WTC11 (cell line): ENCODE results near the gene PDE6B. TPM values are rescaled to one million over a fixed set of nuclear protein-coding genes. Genes with fewer than 3 reads are reported as not detected.

Experiments used
- ATAC-seq: fragments of 200-7000 bp; cut with Tn5 transposase; 2 replicates; pipeline ENCODE4 v1.10.0; 2021; ENCODE audit warnings: mild to moderate bottlenecking, moderate library complexity
- CTCF ChIA-PET: fragments of 300-600 bp; sonication (Branson Sonifier 250); formaldehyde crosslinking; loops from one replicate; lab custom pipeline; 2021; ENCODE audit warnings: antibody characterized with exemption; lab: Charles Lee
- POLR2A ChIA-PET: fragments of 350-600 bp; sonication (Branson Sonifier 250); formaldehyde crosslinking; loops from one replicate; lab custom pipeline; 2021; ENCODE audit warnings: antibody characterized with exemption; lab: Charles Lee
- DNase-seq: peaks from one replicate; pipeline ENCODE4 v3.0.0; 2021; ENCODE audit warnings: low spot score
- H3K27ac Mint-ChIP-seq: 2 replicates; pipeline ENCODE4 v1.8.0; 2021; ENCODE audit warnings: mixed read lengths
- H3K27me3 Mint-ChIP-seq: 2 replicates; pipeline ENCODE4 v1.8.0; 2021; ENCODE audit warnings: low read depth, mild to moderate bottlenecking, moderate library complexity, mixed read lengths
- H3K36me3 Mint-ChIP-seq: 2 replicates; pipeline ENCODE4 v1.8.0; 2021; ENCODE audit warnings: mixed read lengths
- H3K4me1 Mint-ChIP-seq: 2 replicates; pipeline ENCODE4 v1.8.0; 2022; ENCODE audit warnings: mixed read lengths
- H3K4me3 Mint-ChIP-seq: 2 replicates; pipeline ENCODE4 v1.8.0; 2021; ENCODE audit warnings: mild to moderate bottlenecking, moderate library complexity, mixed read lengths
- H3K9me3 Mint-ChIP-seq: 2 replicates; pipeline ENCODE4 v1.8.0; 2021; ENCODE audit warnings: mixed read lengths
- ATF1 ChIP-seq: sonication (generic); formaldehyde crosslinking; IDR thresholded peaks from 2 replicates; pipeline ENCODE4 v1.8.1; 2023; ENCODE audit warnings: mild to moderate bottlenecking, moderate library complexity, missing genetic modification reagents
- ATF2 ChIP-seq: sonication (generic); formaldehyde crosslinking; IDR thresholded peaks from 2 replicates; pipeline ENCODE4 v1.8.1; 2022; ENCODE audit warnings: low read depth, missing genetic modification reagents, borderline replicate concordance
- ATF3 ChIP-seq: sonication (generic); formaldehyde crosslinking; conservative IDR thresholded peaks from 2 replicates; pipeline ENCODE4 v1.8.1; 2022; ENCODE audit warnings: mild to moderate bottlenecking, missing genetic modification reagents
- ATF6 ChIP-seq: sonication (generic); formaldehyde crosslinking; IDR thresholded peaks from 2 replicates; pipeline ENCODE4 v1.8.1; 2023; ENCODE audit warnings: mild to moderate bottlenecking, missing genetic modification reagents
- FOXJ3 ChIP-seq: sonication (generic); formaldehyde crosslinking; IDR thresholded peaks from 2 replicates; pipeline ENCODE4 v1.9.0; 2021; ENCODE audit warnings: missing genetic modification reagents, mild to moderate bottlenecking, borderline replicate concordance
- MLX ChIP-seq: sonication (generic); formaldehyde crosslinking; IDR thresholded peaks from 2 replicates; pipeline ENCODE4 v1.8.1; 2023; ENCODE audit warnings: mild to moderate bottlenecking, missing genetic modification reagents, moderate library complexity
- NR1H2 ChIP-seq: sonication (generic); formaldehyde crosslinking; IDR thresholded peaks from 2 replicates; pipeline ENCODE4 v1.9.0; 2021; ENCODE audit warnings: mild to moderate bottlenecking, moderate library complexity, missing genetic modification reagents
- SMAD4 ChIP-seq: sonication (generic); formaldehyde crosslinking; IDR thresholded peaks from 2 replicates; pipeline ENCODE4 v1.8.0; 2022; ENCODE audit warnings: mild to moderate bottlenecking, missing genetic modification reagents
- SP1 ChIP-seq: sonication (generic); formaldehyde crosslinking; conservative IDR thresholded peaks from 2 replicates; pipeline ENCODE4 v1.8.1; 2022; ENCODE audit warnings: missing genetic modification reagents
- TP53 ChIP-seq: sonication (generic); formaldehyde crosslinking; IDR thresholded peaks from 2 replicates; pipeline ENCODE4 v1.8.1; 2023; ENCODE audit warnings: mild to moderate bottlenecking, missing genetic modification reagents
- total RNA-seq: library from RNA; stranded (reverse); gene quantifications from 3 replicates; pipeline ENCODE4 v1.2.3, GENCODE V29; 2021
- TF ChIP-seq, protein P1 (sequence below): sonication (generic); formaldehyde crosslinking; IDR thresholded peaks from 2 replicates; pipeline ENCODE4 v1.8.1; 2023; ENCODE audit warnings: mild to moderate bottlenecking, missing genetic modification reagents
- TF ChIP-seq, protein P2 (sequence below): sonication (generic); formaldehyde crosslinking; IDR thresholded peaks from 2 replicates; pipeline ENCODE4 v1.8.0; 2022; ENCODE audit warnings: mild to moderate bottlenecking, missing genetic modification reagents
- TF ChIP-seq, protein P3 (sequence below): sonication (generic); formaldehyde crosslinking; IDR thresholded peaks from 2 replicates; pipeline ENCODE4 v1.8.0; 2022; ENCODE audit warnings: mild to moderate bottlenecking, missing genetic modification reagents
- TF ChIP-seq, protein P4 (sequence below): sonication (generic); formaldehyde crosslinking; IDR thresholded peaks from 2 replicates; pipeline ENCODE4 v1.8.1; 2022; ENCODE audit warnings: mild to moderate bottlenecking, moderate library complexity, missing genetic modification reagents

The PDE6B gene
- total RNA-seq, 1 experiment from 2014 or later: 7.1 TPM

- Mint-ChIP-seq H3K9me3 (peaks cover 18% of the 10 kb centered on the region), H3K36me3 (peaks cover 6% of the 10 kb centered on the region; the same call in 1 of the 2 replicates), H3K4me3 (no peak overlapping the region)
- no peak for ATAC-seq
- POLR2A ChIA-PET: no interaction called here
- no peak for DNase-seq
- TF ChIP-seq, protein P1, sequence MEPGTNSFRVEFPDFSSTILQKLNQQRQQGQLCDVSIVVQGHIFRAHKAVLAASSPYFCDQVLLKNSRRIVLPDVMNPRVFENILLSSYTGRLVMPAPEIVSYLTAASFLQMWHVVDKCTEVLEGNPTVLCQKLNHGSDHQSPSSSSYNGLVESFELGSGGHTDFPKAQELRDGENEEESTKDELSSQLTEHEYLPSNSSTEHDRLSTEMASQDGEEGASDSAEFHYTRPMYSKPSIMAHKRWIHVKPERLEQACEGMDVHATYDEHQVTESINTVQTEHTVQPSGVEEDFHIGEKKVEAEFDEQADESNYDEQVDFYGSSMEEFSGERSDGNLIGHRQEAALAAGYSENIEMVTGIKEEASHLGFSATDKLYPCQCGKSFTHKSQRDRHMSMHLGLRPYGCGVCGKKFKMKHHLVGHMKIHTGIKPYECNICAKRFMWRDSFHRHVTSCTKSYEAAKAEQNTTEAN: no peak
- no peak for TF ChIP-seq FOXJ3 (CRISPR knock-in tag)
- TF ChIP-seq, all 79 proteins: peak for 0
- Mint-ChIP-seq H3K27ac (no peak overlapping the region), H3K27me3 (peaks cover 7% of the 10 kb centered on the region), H3K4me1 (peaks cover 10% of the 10 kb centered on the region)
- CTCF ChIA-PET: interaction anchor here (1.0 kb wide), 1 partner anchor 25 kb away, joined by 3 read pairs; no protein-coding TSS in a partner anchor
Observed at GRCh38 chr4:627347-628125, 2.2 kb downstream of the PDE6B start.

DNA sequence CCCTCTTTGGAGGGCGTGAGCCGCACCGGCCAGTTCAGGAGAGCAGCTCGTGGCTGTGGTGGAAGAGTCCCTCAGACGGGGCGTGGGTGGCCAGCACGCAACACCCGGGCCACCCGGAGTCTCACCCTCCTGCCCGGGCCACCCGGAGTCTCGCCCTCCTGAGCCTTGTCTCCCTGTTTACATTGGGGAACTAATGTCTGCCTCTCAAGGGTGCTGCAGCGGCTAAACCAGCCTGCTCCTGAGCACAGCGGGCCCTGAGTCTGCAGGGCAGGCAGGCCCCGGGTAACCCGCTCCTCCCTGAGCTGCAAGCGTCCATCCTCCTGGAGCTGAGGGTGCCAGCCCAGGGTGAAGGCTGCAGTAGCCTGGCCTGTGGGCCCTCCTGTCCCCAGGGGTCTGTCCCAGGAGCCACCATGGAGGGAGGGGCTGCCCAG lies 3.0 kb downstream of the PDE6B start:
- no peak for DNase-seq
- H3K9me3 Mint-ChIP-seq: peaks cover 22% of the 10 kb centered on the region
- H3K27ac Mint-ChIP-seq: no peak overlapping the region
- H3K36me3 Mint-ChIP-seq: peaks cover 6% of the 10 kb centered on the region; the same call in 1 of the 2 replicates
- TF ChIP-seq ATF1 (CRISPR knock-in tag) (no peak), ATF6 (no peak)
- H3K4me1 Mint-ChIP-seq: peaks cover 10% of the 10 kb centered on the region
- H3K27me3 Mint-ChIP-seq: peaks cover 7% of the 10 kb centered on the region
- CTCF ChIA-PET: no interaction called here
- no peak overlapping the region for H3K4me3 Mint-ChIP-seq
- POLR2A ChIA-PET: no interaction called here
- no peak for ATAC-seq

DNA sequence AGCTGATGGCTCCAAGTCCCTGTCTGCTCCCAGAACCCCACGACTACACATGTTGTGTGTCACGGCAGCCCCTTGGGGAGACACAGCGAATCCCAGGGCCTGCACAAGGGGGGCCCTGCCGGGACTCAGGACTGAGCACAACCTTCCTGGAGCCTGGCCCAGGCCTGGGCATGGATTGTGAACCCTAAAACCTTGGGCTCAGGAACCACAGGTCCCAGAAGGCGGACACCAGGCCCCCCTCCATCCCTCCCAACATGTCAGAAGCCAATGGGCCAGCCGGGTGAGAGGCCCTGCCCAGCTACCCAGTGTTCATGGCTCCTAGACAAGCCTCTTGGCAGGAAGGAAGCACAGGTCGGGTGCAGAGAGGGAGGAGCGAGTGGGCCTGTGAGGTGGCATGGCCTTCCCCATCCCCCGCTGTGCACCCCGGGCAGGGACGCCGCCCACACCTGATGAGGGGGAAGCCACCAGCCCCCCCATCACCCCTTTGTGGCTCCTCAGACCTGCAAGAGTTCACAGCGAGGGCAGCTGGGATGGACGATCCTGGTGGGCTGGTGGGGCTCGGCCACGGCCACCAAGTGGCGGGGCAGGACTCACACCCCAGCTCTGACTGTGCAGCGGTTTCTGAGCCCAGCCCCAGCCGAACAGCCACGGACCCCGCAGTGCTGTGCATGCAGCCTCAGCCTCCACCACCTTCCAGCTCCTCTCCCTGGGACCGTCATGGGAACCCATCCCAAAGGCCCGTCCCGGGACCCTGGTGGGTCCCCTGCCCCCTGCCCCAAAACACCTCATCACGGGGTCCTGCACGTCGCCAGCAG lies 3.7 kb downstream of the PDE6B start:
- DNase-seq (peak; percentile 11), ATAC-seq (no peak)
- peaks cover 10% of the 10 kb centered on the region for H3K4me1 Mint-ChIP-seq
- peaks cover 7% of the 10 kb centered on the region for H3K27me3 Mint-ChIP-seq
- no peak overlapping the region for H3K27ac Mint-ChIP-seq
- H3K36me3 Mint-ChIP-seq: peaks cover 6% of the 10 kb centered on the region; the same call in 1 of the 2 replicates
- ChIA-PET POLR2A (no interaction called here), CTCF (no interaction called here)
- peaks cover 22% of the 10 kb centered on the region for H3K9me3 Mint-ChIP-seq
- H3K4me3 Mint-ChIP-seq: no peak overlapping the region
- TF ChIP-seq ATF2 (CRISPR knock-in tag): no peak
- no peak for TF ChIP-seq ATF6
- TF ChIP-seq ATF3 (CRISPR knock-in tag): no peak
- no peak for TF ChIP-seq SMAD4 (CRISPR knock-in tag)
- TF ChIP-seq, protein P2, sequence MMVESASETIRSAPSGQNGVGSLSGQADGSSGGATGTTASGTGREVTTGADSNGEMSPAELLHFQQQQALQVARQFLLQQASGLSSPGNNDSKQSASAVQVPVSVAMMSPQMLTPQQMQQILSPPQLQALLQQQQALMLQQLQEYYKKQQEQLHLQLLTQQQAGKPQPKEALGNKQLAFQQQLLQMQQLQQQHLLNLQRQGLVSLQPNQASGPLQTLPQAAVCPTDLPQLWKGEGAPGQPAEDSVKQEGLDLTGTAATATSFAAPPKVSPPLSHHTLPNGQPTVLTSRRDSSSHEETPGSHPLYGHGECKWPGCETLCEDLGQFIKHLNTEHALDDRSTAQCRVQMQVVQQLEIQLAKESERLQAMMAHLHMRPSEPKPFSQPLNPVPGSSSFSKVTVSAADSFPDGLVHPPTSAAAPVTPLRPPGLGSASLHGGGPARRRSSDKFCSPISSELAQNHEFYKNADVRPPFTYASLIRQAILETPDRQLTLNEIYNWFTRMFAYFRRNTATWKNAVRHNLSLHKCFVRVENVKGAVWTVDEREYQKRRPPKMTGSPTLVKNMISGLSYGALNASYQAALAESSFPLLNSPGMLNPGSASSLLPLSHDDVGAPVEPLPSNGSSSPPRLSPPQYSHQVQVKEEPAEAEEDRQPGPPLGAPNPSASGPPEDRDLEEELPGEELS (CRISPR knock-in tag): no peak
- TF ChIP-seq, protein P3, sequence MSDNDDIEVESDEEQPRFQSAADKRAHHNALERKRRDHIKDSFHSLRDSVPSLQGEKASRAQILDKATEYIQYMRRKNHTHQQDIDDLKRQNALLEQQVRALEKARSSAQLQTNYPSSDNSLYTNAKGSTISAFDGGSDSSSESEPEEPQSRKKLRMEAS (CRISPR knock-in tag): no peak
- no peak for TF ChIP-seq SP1
- TF ChIP-seq NR1H2 (CRISPR knock-in tag): no peak
- TF ChIP-seq, protein P4, sequence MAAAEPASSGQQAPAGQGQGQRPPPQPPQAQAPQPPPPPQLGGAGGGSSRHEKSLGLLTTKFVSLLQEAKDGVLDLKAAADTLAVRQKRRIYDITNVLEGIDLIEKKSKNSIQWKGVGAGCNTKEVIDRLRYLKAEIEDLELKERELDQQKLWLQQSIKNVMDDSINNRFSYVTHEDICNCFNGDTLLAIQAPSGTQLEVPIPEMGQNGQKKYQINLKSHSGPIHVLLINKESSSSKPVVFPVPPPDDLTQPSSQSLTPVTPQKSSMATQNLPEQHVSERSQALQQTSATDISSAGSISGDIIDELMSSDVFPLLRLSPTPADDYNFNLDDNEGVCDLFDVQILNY (CRISPR knock-in tag): no peak
- no peak for TF ChIP-seq MLX (CRISPR knock-in tag)
- no peak for TF ChIP-seq TP53 (CRISPR knock-in tag)
